Measurements from ENCODE around the gene TBC1D25.

The TBC1D25 gene

DNA sequence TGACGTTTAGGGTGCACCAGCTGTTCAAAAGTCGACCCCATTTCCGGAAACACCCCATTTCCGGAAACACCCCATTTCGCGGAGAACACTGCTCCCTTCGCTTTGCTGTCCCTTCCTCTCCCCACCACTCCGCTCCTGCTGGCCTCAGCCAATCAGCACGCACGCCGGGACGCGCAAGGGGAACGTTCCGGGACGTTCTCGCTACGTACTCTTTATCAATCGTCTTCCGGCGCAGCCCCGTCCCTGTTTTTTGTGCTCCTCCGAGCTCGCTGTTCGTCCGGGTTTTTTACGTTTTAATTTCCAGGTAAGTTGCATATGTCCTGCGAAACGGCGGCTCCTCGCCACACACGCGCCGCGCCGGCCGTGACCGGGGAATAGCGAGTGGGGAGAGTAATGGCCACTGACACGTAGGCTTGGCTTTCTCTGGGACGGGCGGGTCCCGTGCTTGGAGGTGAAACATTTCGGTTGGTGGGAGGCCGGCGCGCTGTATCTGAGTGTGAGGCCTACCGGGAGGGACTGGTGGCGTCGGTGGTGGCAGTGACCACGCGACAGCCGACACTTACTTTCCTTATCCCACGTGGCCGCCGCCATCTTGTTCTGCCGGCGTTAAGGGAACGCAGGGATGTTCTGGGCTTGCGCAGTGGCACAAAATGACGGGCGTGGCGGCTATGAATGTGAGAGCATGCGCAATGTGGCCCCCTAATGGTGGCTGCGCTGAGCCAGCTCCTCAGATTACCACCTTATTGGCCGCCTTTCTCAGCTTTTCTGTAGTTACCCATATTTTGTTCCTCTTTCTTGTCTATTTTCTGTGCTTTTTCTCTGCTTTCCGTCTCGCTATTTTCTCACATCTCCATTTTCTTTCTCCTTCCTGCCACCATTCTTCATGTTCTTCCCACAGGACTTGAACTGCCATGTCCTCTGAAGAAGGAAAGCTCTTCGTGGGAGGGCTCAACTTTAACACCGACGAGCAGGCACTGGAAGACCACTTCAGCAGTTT lies 35.1 kb downstream of the TBC1D25 start, which contains the start of gene RBM3:
Gene RBM3, plus strand, starts transcription at position 215 of the 997 bp plus-strand sequence. Its CDS starts 697 bp downstream, at position 912.
- Mint-ChIP-seq H3K4me1 (peaks cover 18% of the 10 kb centered on the region), H3K36me3 (peaks cover 12% of the 10 kb centered on the region), H3K27me3 (no peaks in the 10 kb centered on the region), H3K27ac (peak within 1 kb of the TSS; percentile 100), H3K9me3 (no peaks in the 10 kb centered on the region), H3K4me3 (peak within 1 kb of the TSS; percentile 99)

DNA sequence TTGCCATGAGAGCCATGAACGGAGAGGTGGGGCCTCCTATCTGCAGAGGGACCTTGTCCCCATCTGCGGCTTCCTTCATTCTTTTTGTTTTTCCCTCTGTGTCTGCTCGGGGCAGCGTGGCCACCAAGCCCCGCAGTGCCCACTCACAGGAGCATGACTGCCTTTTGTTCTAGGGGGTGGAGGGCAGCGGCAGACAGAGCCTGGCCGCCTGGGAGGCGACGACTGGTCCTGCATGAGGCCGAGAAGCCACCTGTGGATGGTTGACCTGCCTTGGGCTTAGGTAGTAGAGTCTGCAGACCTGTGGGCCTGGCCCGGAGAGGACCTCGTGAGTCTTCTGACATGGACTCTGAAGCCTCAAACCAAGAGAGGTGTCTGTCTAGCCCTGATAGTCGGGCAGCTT lies 36.1 kb downstream of the TBC1D25 start:
- Mint-ChIP-seq H3K9me3 (no peaks in the 10 kb centered on the region), H3K4me1 (peaks cover 22% of the 10 kb centered on the region), H3K27ac (peak overlapping the region; percentile 100), H3K36me3 (peaks cover 13% of the 10 kb centered on the region), H3K4me3 (peak overlapping the region; percentile 99), H3K27me3 (no peaks in the 10 kb centered on the region)

DNA sequence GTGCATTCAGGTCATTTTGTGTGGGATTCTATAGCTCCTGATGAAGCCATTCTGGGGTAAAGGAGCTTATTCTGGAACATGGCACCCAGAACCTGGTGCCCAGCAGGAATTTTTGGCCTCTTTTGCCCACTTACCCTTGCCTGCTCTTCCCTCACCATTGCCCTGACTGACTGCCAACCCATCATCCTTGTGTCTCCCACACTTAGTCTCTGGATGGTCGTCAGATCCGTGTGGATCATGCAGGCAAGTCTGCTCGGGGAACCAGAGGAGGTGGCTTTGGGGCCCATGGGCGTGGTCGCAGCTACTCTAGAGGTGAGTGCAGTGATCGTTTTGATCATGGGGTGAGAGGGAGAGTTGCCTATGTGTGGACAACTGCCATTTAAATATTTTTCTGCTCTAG lies 36.6 kb downstream of the TBC1D25 start:
- no peaks in the 10 kb centered on the region for H3K27me3 Mint-ChIP-seq
- H3K9me3 Mint-ChIP-seq, result no peaks in the 10 kb centered on the region
- H3K36me3 Mint-ChIP-seq, result peaks cover 13% of the 10 kb centered on the region
- peak overlapping the region; percentile 99 for H3K4me3 Mint-ChIP-seq
- H3K4me1 Mint-ChIP-seq, result peaks cover 22% of the 10 kb centered on the region
- no peak overlapping the region for H3K27ac Mint-ChIP-seq

DNA sequence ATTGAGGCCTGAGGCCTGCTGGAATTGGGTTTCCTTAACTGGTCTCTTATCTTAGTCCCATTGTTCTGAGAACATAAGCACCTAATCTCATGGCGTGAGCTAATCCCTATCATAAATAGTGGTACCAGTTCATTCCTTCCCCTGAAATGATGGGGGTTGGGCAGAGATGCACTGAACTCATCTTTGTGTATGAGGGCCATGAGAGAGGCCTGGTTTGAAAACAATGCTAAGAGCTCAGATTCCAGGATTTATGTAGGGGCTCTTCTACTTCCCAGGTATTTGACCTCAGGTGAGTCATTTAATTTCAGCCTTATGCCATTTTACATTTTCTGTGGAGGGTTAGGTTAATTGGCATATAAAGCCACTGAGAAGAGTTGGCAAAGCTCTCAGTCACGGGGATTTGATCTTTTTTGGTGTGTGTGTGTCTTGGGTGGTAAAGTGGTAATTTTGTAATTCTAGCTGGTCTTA lies 39.2 kb downstream of the TBC1D25 start:
- Mint-ChIP-seq H3K27ac (peak overlapping the region; percentile 5), H3K4me1 (peaks cover 25% of the 10 kb centered on the region), H3K36me3 (peaks cover 13% of the 10 kb centered on the region), H3K4me3 (peak overlapping the region; percentile 23), H3K27me3 (no peaks in the 10 kb centered on the region), H3K9me3 (no peaks in the 10 kb centered on the region)

DNA sequence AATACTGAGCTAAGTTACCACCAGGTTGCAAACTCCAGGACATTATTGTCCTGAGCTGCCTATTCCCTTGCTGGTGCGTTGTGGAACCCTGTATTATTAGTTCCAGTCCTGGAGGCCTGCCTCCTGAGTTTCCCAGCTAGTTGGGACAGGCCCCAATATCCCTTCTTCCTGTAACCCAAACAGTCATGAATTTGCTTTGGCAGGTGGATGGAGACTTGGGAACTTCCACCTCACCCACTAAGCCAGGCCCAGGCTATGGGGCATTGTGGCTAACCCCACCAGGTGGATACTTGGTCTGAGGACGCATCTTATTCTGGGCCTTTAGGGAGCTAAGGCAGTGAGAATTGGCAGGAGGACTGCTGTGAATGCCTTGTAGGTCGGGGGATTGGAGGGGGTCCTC lies 39.7 kb downstream of the TBC1D25 start:
- peaks cover 21% of the 10 kb centered on the region for H3K4me1 Mint-ChIP-seq
- H3K27me3 Mint-ChIP-seq, result no peaks in the 10 kb centered on the region
- H3K9me3 Mint-ChIP-seq, result no peaks in the 10 kb centered on the region
- peaks cover 13% of the 10 kb centered on the region for H3K36me3 Mint-ChIP-seq
- no peak overlapping the region for H3K27ac Mint-ChIP-seq
- no peak overlapping the region for H3K4me3 Mint-ChIP-seq

DNA sequence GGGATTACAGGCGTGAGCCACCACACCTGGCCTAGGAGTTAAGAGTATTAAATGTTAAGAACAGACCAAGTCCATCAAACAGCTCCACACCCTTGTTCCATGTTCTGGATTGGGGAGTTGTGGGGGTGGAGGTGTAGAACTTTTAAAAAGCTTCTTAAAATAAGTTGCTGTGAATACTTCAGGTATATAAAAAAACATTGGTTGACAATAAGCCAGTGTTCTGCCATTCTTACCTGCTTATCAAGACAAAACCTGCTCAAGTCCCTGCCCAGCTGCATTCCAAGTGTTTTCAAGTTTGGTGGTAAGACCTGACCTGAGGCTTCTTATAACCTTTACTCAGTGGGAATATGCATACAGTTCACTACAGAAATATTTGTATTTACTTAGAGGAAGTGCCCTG lies 41.1 kb downstream of the TBC1D25 start:
- H3K9me3 Mint-ChIP-seq, result no peaks in the 10 kb centered on the region
- H3K36me3 Mint-ChIP-seq, result peaks cover 5% of the 10 kb centered on the region
- H3K4me3 Mint-ChIP-seq, result no peak overlapping the region
- peaks cover 19% of the 10 kb centered on the region for H3K4me1 Mint-ChIP-seq
- H3K27me3 Mint-ChIP-seq, result no peaks in the 10 kb centered on the region
- H3K27ac Mint-ChIP-seq, result no peak overlapping the region

DNA sequence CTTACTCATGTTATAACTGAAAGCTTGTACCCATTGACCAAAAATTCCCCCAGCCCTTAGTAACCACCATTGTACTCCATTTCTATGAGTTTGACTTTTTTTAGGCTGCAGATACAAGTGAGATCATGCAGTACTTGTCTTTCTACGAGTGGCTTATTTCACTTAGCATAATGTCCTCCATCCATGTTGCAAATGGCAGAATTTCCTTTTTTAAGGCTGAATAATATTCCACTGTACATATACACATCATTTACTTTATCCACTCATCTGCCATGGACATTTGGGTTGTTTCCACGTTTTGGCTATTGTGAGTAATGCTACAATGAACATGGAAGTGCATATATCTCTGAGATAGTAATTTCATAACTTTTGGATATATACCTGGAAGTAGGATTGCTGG lies 45.2 kb downstream of the TBC1D25 start:
- H3K36me3 Mint-ChIP-seq, result peaks cover 2% of the 10 kb centered on the region
- no peak overlapping the region for H3K27ac Mint-ChIP-seq
- H3K4me3 Mint-ChIP-seq, result no peak overlapping the region
- no peaks in the 10 kb centered on the region for H3K9me3 Mint-ChIP-seq
- peaks cover 7% of the 10 kb centered on the region for H3K4me1 Mint-ChIP-seq
- no peaks in the 10 kb centered on the region for H3K27me3 Mint-ChIP-seq

DNA sequence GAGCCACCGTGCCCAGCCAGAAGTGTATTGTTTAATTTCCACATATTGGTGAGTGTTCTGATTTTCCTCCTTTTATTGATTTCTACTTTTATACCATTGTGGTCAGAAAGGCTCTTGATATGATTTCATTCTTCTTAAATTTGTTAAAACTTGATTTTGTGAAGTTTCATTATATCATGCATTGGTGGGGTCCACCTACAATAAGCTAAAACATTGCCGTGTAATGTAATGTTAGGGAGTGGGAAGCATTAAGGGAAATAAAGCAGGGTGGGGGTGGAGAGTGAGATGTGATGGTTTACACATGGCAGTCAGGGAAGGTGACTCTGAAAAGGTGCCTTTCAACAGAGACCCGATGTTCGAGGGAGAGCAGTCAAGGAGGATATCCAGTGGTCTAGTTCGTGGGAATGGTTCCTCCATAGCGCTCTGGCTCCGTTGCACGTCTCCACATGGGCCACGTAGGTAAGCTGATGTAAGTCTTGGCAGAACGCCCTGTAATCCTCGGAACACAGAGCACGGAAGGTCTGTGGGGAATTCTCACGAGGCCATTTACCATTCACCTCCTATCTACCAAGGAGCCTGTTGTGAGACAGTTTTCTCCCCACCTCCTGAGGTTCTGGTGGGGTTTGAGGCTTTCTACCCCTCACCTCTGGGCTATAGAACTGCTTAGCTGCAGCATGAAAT lies 50.1 kb downstream of the TBC1D25 start:
- Mint-ChIP-seq H3K27me3 (no peaks in the 10 kb centered on the region), H3K4me3 (no peak overlapping the region), H3K4me1 (no peaks in the 10 kb centered on the region), H3K9me3 (no peaks in the 10 kb centered on the region), H3K36me3 (no peaks in the 10 kb centered on the region), H3K27ac (no peak overlapping the region)

DNA sequence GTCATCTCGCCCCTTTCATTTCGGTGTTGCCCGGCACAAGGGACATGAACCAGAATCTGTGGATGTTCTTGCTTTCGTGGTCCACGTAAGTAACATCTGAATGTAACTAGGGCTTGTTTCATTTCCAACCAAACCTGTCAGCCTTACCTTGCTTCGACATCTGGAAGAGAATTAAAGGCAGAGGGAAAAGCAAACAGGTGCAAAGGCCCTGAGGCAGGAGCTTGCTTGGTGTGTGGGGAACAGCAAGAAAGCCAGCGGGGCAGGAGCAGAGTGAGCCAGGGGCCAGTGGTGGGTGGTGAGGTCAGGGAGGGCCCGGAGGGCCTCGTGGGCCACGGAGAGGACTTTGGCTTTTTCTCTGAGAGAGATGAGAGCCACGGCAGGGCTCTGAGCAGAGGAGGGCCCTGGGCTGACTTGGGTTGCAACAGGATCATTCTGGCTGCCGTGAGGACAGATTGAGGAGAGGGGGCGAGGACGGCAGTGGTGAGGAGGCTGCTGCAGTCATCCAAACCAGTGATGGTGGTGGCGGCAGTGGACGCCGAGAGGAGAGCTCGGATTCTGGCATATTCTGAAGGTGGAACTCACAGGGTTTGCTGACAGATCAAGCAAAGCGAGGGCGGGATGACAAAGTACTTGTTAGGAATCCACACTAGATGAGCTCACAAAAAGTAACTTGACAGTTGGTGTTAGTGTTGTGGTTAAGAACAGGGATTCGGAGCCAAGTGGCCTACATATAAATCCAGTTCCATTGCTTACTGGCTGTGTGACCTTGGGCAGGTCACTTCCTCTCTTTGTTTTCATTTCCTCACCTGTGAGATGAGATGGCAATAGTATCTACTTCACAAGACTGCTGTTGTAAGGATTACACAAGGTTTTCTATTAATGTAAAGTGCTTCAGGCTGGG lies 50.9 kb downstream of the TBC1D25 start:
- Mint-ChIP-seq H3K9me3 (no peaks in the 10 kb centered on the region), H3K27me3 (no peaks in the 10 kb centered on the region), H3K4me3 (no peak overlapping the region), H3K4me1 (no peaks in the 10 kb centered on the region), H3K36me3 (no peaks in the 10 kb centered on the region), H3K27ac (no peak overlapping the region)

DNA sequence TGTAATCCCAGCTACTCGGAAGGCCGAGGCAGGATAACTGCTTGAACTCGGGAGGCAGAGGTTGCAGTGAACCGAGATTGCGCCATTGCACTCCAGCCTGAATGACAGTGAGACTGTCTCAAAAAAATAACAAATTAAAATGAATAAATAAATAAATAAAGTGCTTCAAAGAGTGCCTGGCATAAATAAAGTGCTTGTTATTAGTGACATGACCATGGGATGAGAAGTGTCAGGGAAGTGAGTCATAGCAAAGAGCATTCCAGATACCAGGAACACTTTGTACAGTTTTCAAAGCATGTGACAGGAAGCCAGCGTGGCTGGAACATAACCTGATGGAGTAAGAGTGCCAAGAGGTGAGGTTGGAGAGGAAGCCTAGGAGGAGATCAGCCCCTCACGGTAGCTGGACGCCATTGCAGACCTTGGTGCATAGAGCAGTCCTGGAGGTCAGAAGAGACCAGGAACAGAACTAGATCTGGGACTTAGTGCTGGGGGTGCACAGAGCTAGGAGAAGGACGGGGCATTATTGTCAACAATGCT lies 51.8 kb downstream of the TBC1D25 start:
- Mint-ChIP-seq H3K27ac (no peak overlapping the region), H3K27me3 (no peaks in the 10 kb centered on the region), H3K4me3 (no peak overlapping the region), H3K4me1 (no peaks in the 10 kb centered on the region), H3K36me3 (no peaks in the 10 kb centered on the region), H3K9me3 (no peaks in the 10 kb centered on the region)

DNA sequence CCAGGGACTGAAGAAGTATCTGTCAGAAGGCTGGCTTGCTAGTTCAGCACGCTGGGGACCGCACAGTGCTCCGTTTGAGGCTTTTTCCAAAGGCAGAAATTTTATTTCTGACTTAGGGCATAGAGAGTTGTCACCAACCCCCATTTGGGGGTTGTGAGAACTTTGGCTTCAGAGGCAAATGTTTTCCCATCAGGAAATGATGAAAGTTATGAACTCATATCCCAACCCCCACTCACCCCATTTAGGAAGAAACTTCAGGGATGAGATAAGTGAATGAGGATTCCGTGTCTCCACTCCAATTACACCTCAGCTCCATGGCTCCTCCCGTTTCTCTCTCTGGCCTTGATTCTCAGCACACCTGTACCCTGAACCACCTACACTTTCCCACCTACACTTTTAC lies 53.5 kb downstream of the TBC1D25 start:
- Mint-ChIP-seq H3K4me3 (no peak overlapping the region), H3K4me1 (peaks cover 5% of the 10 kb centered on the region), H3K27me3 (no peaks in the 10 kb centered on the region), H3K27ac (no peak overlapping the region), H3K36me3 (no peaks in the 10 kb centered on the region), H3K9me3 (no peaks in the 10 kb centered on the region)

DNA sequence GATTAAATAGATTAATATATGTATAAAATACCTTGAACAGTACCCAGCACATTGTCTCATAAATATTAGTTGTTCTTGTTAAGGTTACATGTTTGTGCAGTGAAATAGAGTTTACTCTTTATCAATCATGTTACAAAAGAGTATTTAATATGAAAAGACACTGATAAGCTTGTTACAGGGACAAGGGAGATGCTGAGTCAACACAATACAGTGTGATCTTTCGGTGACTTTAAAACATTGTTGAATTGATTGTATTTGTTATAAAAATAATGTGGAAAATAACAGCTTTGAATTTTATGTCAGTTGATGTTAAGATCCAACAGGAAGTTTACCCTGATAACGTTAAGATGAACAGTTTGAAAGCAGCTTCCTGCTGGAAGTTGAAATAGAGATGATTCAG lies 56.4 kb downstream of the TBC1D25 start:
- Mint-ChIP-seq H3K27ac (no peak overlapping the region), H3K9me3 (no peaks in the 10 kb centered on the region), H3K4me1 (peaks cover 10% of the 10 kb centered on the region), H3K36me3 (no peaks in the 10 kb centered on the region), H3K4me3 (no peak overlapping the region), H3K27me3 (no peaks in the 10 kb centered on the region)

DNA sequence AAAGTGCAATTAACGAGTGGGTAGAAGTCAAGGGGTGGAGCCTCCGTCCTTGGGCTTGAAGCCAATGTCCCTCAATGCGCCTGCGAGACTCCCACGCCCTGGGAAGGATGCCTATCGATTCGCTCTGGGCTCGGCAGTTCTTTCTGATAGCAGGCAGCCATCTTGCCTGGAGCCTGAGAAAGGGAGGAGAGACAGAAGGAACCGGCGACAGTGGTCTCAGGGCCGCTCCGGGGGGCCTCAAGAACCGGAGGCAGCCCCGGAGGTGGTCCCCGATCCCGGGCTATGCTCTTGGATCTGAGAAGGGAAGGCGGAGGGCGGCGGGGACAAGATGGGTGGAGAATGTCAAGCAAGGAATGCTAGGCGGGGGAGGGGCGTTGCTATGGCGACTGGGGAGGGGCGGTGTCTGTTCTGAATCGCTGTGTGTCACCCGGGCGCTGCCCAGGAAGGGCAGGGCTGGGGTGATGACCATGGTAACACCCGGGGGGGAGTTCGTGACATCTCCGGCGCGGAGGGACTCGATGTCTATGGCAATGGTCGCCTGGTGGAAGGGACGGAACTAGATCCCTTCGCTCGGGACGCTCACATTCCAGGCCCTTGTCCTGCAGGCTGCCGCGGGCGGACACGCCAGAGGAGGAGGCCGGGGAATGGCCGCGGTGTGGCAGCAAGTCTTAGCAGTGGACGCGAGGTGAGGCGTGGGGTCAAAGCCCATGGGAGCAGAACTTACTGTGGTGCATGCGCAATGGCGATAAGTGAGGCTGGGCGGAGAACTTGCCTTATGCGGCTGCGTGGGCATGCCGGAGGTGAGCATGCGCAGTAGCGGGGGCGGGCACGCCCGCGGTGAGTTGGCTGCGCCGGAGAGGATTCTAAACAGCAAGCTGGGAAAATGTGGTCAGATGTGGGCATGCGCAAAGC lies 58.1 kb downstream of the TBC1D25 start, which contains the start of gene WDR13:
Gene WDR13, plus strand, starts transcription at position 140 of the 912 bp plus-strand sequence. Its CDS starts 505 bp downstream, at position 645.
- Mint-ChIP-seq H3K27me3 (no peaks in the 10 kb centered on the region), H3K36me3 (no peaks in the 10 kb centered on the region), H3K4me3 (peak within 1 kb of the TSS; percentile 93), H3K4me1 (peaks cover 10% of the 10 kb centered on the region), H3K9me3 (no peaks in the 10 kb centered on the region), H3K27ac (peak within 1 kb of the TSS; percentile 98)

DNA sequence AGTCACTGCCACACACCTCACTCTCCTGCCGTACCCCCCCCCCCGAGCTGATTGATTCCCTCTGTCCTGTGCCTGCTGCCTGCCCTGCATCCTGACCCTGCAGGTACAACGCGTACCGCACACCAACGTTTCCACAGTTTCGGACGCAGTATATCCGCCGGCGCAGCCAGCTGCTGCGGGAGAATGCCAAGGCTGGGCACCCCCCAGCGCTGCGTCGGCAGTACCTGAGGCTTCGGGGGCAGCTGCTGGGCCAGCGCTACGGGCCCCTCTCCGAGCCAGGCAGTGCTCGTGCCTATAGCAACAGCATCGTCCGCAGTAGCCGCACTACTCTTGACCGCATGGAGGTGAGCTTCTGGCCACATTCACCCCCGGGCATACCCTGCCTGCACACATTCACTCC lies 59.1 kb downstream of the TBC1D25 start:
- Mint-ChIP-seq H3K4me1 (peaks cover 10% of the 10 kb centered on the region), H3K9me3 (no peaks in the 10 kb centered on the region), H3K4me3 (no peak overlapping the region), H3K27ac (no peak overlapping the region), H3K27me3 (no peaks in the 10 kb centered on the region), H3K36me3 (no peaks in the 10 kb centered on the region)

Measured in activated naive CD4-positive, alpha-beta T cell treated with anti-CD3 and anti-CD28 coated beads, Interleukin-2, amount 50 U/mL, for 24 hours (primary cell).